KBM-7 (cell line): ENCODE data around the gene ZGPAT.
"Not testable (repeated sequence)": the region's sequence is repeated elsewhere in the genome, so short reads cannot be mapped to it uniquely, and the experiment has no call there.

Experiments
- DNase-seq: peaks from one replicate; pipeline ENCODE4 v3.0.0-alpha.2; 2015
- in situ Hi-C: fragments of 300-500 bp; cut with MboI; formaldehyde crosslinking; loops from 2 replicates; pipeline ENCODE4 v1.14.3; 2020; ENCODE audit warnings: low sequenced_read_pairs, low pct_unique_long_range_greater_than_20kb, mixed read lengths

ZGPAT gene

DNA sequence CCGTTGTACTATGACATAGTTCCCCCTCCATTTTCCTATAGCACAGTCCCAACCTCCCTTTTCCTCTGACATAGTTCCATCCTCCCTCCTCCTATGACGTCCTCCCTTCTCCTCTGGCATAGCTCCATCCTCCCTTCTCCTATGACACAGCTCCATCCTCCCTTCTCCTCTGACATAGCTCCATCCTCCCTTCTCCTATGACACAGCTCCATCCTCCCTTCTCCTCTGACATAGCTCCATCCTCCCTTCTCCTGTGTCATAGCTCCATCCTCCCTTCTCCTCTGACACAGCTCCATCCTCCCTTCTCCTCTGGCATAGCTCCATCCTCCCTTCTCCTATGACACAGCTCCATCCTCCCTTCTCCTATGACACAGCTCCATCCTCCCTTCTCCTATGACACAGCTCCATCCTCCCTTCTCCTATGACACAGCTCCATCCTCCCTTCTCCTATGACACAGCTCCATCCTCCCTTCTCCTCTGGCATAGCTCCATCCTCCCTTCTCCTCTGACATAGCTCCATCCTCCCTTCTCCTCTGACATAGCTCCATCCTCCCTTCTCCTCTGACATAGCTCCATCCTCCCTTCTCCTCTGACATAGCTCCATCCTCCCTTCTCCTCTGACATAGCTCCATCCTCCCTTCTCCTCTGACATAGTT lies 15.3 kb downstream of the ZGPAT start:
- in situ Hi-C loops, DNase-seq: not testable (repeated sequence)

DNA sequence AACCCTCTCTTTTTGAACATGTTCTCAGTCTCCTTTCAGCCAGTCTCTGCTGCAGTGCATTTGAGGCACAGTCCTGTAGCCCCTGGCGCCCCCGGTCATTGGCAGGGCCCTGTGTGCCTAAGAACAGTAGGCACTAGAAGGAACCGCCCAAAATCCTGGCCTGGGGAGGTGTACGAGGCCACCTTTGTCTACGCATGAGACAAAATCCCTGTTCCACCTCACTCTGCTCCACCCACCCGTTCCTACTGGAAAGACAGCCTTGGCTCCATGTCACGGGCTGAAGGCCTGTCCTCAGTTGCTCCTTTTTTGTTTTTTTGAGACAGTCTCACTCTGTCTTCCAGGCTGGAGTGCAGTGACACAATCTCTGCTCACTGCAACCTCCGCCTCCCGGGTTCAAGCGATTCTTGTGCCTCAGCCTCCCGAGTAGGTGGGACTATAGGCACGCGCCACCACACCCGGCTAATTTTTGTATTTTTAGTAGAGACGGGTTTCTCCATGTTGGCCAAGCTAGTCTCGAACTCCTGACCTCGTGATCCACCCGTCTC lies 22.4 kb downstream of the ZGPAT start:
- in situ Hi-C loops, DNase-seq: not testable (repeated sequence)

DNA sequence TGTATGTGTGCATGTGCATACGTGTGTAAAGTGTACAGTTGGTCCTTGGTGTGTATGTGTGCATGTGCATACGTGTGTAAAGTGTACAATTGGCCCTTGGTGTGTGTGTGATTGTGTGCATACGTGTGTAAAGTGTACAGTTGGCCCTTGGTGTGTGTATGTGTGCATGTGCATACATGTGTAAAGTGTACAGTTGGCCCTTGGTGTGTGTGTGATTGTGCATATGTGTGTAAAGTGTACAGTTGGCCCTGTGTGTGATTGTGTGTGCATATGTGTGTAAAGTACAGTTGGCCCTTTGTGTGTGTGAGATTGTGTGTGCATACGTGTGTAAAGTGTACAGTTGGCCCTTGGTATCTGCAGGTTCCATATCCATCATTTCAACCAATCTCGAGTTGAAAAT lies 23.6 kb downstream of the ZGPAT start:
- in situ Hi-C loops: no loop called here

DNA sequence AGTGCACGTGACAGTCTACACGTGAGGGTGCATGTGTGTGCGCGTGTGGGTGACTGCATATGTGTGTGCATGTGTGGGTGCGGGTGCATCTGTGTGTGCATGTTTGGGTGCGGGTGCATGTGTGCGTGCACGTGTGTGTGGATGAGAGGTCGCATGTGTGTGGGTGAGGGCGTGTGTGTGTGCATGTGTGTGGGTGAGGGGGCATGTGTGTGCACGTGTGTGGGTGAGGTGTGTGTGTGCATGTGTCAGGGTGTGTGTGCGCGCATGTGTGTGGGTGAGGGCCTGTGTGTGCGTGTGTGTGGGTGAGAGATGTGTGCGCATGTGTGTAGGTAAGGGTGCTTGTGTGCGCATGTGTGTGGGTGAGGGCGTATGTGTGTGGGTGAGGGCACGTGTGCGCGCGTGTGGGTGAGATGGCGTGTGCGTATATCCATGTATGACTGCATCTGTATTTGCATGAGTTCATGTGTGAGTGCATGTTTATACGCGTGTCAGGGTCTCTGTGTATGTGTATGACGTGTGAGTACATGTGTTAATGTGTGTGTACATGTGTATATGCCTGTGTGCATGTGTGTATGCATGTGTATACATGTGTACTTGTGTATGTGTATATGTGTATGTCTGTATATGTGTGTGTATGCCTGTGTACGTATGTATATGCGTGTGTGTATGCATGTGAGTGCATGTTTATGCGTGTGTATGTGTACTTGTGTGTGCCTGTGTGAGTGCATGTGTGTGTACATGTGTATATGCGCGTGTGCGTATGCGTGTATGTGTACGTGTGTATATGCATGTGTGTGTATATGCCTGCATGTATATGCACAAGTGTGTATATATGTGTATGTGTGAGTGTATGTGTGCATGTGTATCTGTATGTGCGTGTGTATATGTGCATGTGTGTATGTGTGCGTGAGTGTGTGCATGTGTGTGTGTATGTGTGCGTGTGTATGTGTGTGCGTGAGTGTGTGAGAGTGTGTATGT lies 24.6 kb downstream of the ZGPAT start:
- in situ Hi-C loops: no loop called here
- no peak for DNase-seq

More for the DNA sequence above, 23.6 kb downstream of the ZGPAT start:
- no peak for DNase-seq

DNA sequence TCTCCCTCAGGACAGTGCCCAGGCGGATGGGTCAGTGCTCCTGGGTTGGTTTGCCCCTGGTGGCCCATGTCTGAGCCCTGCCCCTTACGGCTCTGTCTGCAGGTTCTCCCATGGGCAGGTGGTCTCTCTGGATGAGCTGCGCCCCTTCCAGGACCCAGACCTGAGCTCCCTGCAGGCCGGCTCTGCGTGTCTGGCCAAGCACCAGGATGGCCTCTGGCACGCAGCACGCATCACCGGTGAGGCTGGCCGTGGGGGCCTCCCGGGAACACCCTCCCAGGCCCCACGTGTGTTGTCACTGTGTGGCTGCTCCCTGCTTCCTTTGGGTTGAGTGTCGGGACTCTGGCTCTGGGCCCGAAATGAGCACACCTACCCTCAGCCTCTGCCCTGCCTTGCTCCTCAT lies 25.3 kb downstream of the ZGPAT start:
- DNase-seq: no peak
- in situ Hi-C loops: no loop called here

DNA sequence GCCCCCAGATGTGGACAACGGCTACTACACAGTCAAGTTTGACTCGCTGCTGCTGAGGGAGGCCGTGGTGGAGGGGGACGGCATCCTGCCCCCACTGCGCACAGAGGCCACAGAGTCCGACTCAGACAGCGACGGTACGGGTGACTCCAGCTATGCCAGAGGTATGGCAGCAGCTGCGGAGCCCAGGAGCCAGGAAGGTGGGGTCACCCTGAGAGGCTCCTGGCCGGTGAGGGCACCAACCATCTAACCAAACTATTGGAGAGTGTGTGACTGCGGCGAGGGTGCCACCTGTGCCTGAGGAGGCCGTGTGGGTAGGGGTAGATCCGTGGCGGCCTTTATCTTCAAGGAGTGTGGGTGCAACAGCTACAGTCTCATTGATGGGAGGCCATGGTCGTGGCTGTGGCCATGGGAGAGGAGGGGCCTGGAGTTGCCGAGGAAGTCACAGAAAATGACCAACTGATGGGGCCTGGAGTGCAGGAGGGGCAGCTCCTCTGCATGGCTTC lies 25.8 kb downstream of the ZGPAT start:
- DNase-seq: no peak
- in situ Hi-C loops: no loop called here

DNA sequence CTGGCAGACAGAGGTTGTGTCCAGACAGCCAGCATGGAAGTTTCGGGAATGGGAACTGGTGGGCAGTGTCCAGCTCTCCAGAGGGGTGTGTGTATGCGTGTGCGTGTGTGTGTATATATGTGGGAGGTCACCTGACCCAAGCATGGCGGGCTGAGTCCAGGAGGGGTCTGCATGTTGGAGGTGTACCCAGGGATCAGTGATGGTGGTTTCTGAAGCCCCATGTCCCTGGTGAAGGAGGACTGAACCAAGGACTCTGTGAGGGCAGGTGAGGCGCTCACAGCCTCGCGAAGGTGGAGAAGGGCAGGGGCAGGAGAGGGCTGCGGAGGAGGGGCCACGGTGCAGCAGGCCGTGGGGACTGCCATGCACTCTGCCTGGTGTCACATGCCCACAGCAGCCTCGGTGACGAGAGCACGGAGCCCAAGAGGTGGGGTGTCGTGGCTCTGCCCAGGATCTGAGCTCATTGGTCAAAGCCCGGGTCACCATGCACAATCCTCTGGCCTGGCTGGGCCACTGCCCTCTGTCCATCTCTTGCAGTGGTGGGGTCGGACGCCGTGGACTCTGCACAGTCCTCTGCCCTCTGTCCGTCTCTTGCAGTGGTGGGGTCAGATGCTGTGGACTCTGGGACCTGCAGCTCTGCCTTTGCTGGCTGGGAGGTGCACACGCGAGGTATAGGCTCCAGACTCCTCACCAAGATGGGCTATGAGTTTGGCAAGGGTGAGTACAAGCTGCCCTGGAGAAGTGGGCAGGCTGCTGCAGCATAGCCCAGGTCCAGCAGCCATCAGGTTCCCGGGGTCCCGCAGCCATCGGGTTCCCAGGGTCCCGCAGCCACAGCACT lies 26.5 kb downstream of the ZGPAT start:
- in situ Hi-C loops: no loop called here
- DNase-seq: no peak

DNA sequence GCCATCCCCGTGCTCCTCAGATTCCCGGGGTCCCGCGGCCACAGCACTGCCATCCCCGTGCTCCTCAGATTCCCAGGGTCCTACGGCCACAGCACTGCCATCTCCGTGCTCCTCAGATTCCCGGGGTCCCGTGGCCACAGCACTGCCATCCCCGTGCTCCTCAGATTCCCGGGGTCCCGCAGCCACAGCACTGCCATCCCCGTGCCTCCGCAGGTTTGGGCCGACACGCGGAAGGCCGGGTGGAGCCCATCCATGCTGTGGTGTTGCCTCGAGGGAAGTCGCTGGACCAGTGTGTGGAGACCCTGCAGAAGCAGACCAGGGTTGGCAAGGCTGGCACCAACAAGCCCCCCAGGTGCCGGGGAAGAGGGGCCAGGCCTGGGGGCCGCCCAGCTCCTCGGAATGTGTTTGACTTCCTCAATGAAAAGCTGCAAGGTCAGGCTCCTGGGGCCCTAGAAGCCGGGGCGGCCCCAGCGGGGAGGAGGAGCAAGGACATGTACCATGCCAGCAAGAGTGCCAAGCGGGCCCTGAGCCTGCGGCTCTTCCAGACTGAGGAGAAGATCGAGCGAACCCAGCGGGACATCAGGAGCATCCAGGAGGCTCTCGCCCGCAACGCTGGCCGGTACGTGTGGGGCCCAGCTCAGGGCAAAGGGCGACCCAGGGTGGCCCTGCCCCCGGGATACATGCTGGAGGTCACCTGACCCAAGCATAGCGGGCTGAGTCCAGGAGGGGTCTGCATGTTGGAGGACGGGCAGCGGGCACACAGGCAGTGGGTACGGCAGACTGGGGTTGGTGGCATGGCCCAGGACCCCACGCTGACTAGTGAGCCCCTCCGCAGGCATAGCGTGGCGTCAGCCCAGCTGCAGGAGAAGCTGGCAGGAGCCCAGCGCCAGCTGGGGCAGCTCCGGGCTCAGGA lies 27.4 kb downstream of the ZGPAT start:
- in situ Hi-C loops: no loop called here
- DNase-seq: no peak

DNA sequence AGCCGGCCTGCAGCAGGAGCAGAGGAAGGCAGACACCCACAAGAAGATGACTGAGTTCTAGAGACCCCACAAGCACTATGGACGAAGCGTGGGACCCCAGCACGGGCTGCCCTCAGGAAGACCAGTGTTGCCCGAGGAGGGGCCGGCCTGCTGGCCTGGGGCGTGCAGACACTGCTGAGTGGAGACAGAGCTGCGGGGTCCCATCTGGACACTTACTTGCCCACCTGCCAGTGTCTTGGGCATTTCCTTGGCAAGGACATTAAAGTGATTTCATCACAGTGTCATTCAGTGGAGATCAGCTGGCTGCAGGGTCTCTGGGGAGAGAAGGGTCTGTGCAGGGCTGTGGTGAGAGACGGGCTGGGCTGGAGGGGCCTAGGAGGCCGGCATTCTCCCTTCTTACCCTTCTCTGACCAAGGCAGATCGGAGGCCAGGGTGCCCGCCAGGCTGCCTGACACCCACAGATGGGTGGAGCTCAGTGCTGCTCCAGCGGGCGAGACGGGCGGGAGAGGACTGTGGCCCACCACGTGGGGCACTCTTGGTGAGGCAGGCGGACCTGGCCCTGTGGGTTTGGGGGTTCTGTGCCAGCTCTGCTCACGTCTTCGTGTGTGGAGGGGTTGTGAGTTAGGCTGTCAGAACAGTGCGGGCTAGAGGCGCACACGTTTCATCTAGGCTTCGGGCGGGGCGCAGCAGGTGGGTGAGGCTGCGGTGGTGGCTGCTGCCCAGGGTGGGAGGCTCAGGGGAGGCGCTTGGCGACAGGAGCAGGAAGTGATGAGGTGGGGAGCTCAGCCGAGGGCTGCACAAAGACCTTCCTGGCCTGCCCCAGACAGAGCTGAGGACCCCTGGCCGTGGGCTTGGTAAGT lies 28.2 kb downstream of the ZGPAT start, which contains the start of gene LIME1:
TSS of gene LIME1 (plus strand) at position 806 of the 860 bp plus-strand sequence. CDS start 886 bp downstream, outside the sequence.
- in situ Hi-C loops: no loop called here
- DNase-seq: no peak

DNA sequence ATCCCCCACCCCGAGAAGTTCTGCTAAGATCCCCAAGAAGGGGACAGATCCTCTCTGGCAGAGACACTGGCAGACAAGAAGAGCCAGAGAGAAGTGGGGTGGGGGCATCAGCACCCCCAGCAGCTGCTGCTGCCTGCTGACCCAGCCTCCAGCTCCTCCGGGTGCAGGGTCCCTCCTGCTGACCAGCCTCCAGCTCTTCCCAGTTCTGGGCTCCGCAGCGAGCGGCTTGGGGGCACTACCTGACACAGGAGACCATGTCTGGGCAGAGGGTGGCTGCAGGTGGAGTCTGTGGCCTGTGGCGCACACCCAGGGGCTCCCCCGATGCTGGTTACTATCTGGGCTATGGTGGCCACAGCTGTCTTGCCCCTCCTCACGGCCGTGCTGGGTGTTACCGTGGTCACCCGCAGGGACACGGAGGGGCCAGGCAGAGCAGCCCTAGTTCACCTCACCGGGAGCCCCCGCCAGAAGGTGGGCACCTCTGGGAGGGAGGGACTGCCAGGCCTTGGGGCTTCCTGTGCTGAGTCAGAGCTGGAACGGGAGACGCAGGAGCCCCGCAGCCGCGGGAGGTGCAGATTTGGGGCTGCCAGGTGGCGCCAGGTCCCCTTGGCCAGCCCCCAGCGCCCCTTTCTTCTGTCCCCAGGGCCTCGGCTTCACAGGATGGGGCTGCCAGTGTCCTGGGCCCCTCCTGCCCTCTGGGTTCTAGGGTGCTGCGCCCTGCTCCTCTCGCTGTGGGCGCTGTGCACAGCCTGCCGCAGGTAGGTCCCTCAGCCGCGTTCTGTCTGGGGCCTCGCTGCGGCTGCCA lies 29.3 kb downstream of the ZGPAT start:
- in situ Hi-C loops: no loop called here

DNA sequence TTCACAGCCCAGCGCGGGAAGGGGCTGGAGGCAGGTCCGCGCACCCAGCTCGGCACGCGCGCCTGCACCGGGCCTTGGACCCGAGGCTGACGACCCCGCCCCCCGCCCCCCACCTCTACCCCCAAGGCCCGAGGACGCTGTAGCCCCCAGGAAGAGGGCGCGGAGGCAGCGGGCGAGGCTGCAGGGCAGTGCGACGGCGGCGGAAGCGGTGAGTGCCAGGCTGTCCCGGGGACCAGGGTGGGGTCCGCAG lies 29.8 kb downstream of the ZGPAT start:
- in situ Hi-C loops: no loop called here

More for the DNA sequence above, 29.3 kb downstream of the ZGPAT start:
- DNase-seq: no peak

DNA sequence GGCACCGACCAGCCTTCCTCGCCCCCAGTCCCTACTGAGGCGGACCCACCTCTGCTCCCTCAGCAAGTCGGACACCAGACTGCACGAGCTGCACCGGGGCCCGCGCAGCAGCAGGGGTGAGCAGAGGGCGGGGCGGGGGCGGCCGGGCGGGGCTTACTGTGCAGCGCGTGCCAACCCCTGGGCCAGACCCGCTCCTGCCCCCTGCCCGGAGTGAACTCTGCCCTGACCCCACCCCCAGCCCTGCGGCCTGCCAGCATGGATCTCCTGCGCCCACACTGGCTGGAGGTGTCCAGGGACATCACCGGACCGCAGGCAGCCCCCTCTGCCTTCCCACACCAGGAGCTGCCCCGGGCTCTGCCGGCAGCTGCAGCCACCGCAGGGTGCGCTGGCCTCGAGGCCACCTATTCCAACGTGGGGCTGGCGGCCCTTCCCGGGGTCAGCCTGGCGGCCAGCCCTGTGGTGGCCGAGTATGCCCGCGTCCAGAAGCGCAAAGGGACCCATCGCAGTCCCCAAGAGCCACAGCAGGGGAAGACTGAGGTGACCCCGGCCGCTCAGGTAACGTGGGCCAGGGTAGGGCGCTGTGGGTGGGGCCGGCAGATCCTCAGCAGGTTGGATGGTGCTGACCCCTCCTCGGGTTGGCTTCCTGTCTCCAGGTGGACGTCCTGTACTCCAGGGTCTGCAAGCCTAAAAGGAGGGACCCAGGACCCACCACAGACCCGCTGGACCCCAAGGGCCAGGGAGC lies 30.3 kb downstream of the ZGPAT start:
- DNase-seq: no peak
- in situ Hi-C loops: no loop called here

More for the DNA sequence above, 29.8 kb downstream of the ZGPAT start:
- no peak for DNase-seq

DNA sequence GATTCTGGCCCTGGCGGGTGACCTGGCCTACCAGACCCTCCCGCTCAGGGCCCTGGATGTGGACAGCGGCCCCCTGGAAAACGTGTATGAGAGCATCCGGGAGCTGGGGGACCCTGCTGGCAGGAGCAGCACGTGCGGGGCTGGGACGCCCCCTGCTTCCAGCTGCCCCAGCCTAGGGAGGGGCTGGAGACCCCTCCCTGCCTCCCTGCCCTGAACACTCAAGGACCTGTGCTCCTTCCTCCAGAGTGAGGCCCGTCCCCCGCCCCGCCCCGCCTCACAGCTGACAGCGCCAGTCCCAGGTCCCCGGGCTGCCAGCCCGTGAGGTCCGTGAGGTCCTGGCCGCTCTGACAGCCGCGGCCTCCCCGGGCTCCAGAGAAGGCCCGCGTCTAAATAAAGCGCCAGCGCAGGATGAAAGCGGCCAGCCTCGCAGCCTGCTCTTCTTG lies 30.9 kb downstream of the ZGPAT start:
- in situ Hi-C loops: no loop called here
- DNase-seq: no peak

DNA sequence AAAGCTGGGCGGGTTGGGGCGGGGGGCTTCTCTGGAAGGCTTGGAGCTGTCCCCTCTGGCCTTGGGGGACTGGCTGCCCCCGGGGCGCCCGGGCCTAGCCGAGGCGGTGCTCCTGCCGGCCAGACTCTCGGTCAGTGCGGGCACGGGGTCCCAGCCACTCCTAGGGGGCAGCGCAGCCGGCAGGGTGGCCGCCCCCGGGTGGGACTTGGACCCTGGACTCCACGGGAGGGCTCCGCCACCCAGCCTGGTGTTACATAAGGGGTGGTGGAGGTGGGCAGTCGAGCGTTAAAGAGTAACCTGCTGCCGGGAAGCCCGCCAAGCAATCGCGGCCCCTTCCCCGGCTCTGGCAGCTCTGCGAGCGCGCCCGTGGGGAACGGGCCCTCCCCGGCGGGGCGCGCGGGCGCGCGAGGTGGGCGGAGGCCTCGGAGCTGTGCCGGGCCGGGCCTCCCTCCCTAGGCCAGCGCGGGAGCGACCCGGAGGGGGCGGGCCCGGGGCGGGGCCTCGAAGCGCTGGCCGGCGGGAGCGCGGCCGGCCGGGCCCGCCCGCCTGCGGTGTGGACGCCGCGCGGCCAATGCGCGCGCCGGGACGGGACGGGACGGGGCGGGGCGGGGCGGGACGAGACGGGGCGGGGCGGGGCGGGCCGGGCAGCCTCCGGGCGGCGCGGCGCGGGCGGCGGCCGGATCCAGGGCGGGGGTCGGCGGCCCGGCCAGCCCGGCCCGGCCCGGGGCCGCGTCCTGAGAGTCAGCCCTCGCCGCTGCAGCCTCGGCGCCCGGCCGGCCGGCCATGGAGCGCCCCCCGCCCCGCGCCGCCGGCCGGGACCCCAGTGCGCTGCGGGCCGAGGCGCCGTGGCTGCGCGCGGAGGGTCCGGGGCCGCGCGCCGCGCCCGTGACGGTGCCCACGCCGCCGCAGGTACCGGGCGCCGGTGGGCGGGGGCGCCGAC lies 31.6 kb downstream of the ZGPAT start, which contains the start of gene SLC2A4RG:
TSS of gene SLC2A4RG (plus strand) at position 647 of the 940 bp plus-strand sequence. CDS start at position 784, 137 bp downstream.
- DNase-seq: peak; percentile 51
- in situ Hi-C loops: no loop called here
